ENCODE data around the gene ZC3HAV1L. TPM values are rescaled to one million over a fixed set of nuclear protein-coding genes. Genes with fewer than 3 reads are reported as not detected.

Gene ZC3HAV1L
- total RNA-seq, 1 donor from 2014 or later, result 12.3 TPM

- H3K9me3 Mint-ChIP-seq (ENCODE audit: unreplicated experiment), result peaks cover under 1% of the 10 kb centered on the region
- peak overlapping the region; percentile 93 for H3K4me2 ChIP-seq (ENCODE audit: low read length)
- no peak overlapping the region for H3K4me3 Mint-ChIP-seq (ENCODE audit: unreplicated experiment)
- no peak for DNase-seq (ENCODE audit: low read depth)
- peaks cover 21% of the 10 kb centered on the region for H4K20me1 ChIP-seq (ENCODE audit: insufficient read depth, low read length)
- H2AFZ ChIP-seq (ENCODE audit: low read depth, low read length), result no peak overlapping the region
- no peak overlapping the region for H3K27ac Mint-ChIP-seq (ENCODE audit: unreplicated experiment)
- no peaks in the 10 kb centered on the region for H3K9me3 ChIP-seq (ENCODE audit: insufficient read depth, low read depth, low read length)
- no peak overlapping the region for H3K9ac ChIP-seq (ENCODE audit: low read length)
- H3K79me2 ChIP-seq (ENCODE audit: insufficient read depth, low read length), result peaks cover 33% of the 10 kb centered on the region
- peaks cover 16% of the 10 kb centered on the region for H3K36me3 Mint-ChIP-seq (ENCODE audit: low read depth, unreplicated experiment)
- H3K4me1 Mint-ChIP-seq (ENCODE audit: low read depth, unreplicated experiment), result no peaks in the 10 kb centered on the region
- no peak overlapping the region for H3K4me3 ChIP-seq (ENCODE audit: insufficient read depth, low read depth, low read length)
- no peak overlapping the region for H3K27ac ChIP-seq (ENCODE audit: low read depth, low read length)
- H3K27me3 ChIP-seq (ENCODE audit: insufficient read depth, low read length), result no peaks in the 10 kb centered on the region
- H3K27me3 Mint-ChIP-seq (ENCODE audit: low read depth, unreplicated experiment), result peaks cover 11% of the 10 kb centered on the region
- TF ChIP-seq EZH2 (IDR thresholded peaks at IDR 0.05; ENCODE audit: insufficient read depth, low read length) (no peak), CTCF (IDR thresholded peaks at IDR 0.05; ENCODE audit: insufficient read depth, low read depth, low read length) (no peak)
- H3K4me1 ChIP-seq (ENCODE audit: insufficient read depth, low read length), result peaks cover 12% of the 10 kb centered on the region
- H3K36me3 ChIP-seq (ENCODE audit: insufficient read depth, low read length), result peaks cover 16% of the 10 kb centered on the region
- no peak for FAIRE-seq
These were observed 2.3 kb downstream of the ZC3HAV1L start for GRCh38 chr7:139033346-139034114.

DNA sequence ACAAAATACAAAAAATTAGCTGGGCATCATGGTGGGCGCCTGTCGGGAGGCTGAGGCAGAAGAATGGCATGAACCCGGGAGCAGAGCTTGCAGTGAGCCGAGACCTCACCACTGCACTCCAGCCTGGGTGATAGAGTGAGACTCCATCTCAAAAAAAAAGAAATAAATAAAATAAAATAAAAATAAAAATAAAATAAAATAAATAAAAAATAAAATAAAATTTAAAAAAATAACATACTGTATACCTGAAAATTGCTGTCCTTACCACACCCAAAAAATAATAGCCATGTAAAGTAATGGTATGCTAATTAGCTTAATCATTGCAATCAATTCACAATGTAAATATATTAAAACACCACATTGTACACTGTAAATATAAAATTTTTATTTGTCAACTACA, 3.4 kb downstream of the ZC3HAV1L start:
- FAIRE-seq (no peak), DNase-seq (ENCODE audit: low read depth) (no peak)
- Histone ChIP-seq H2AFZ (ENCODE audit: low read depth, low read length) (no peak overlapping the region), H3K27me3 (ENCODE audit: insufficient read depth, low read length) (no peaks in the 10 kb centered on the region), H3K27ac (ENCODE audit: low read depth, low read length) (no peak overlapping the region), H3K9ac (ENCODE audit: low read length) (no peak overlapping the region), H3K36me3 (ENCODE audit: insufficient read depth, low read length) (peaks cover 20% of the 10 kb centered on the region), H4K20me1 (ENCODE audit: insufficient read depth, low read length) (peaks cover 21% of the 10 kb centered on the region), H3K4me2 (ENCODE audit: low read length) (no peak overlapping the region), H3K79me2 (ENCODE audit: insufficient read depth, low read length) (peaks cover 33% of the 10 kb centered on the region), H3K4me3 (ENCODE audit: insufficient read depth, low read depth, low read length) (no peak overlapping the region), H3K4me1 (ENCODE audit: insufficient read depth, low read length) (peaks cover 12% of the 10 kb centered on the region), H3K9me3 (ENCODE audit: insufficient read depth, low read depth, low read length) (no peaks in the 10 kb centered on the region)
- no peaks in the 10 kb centered on the region for H3K9me3 Mint-ChIP-seq (ENCODE audit: unreplicated experiment)
- H3K4me3 Mint-ChIP-seq (ENCODE audit: unreplicated experiment), result no peak overlapping the region
- H3K4me1 Mint-ChIP-seq (ENCODE audit: low read depth, unreplicated experiment), result no peaks in the 10 kb centered on the region
- no peak overlapping the region for H3K27ac Mint-ChIP-seq (ENCODE audit: unreplicated experiment)
- peaks cover 14% of the 10 kb centered on the region for H3K36me3 Mint-ChIP-seq (ENCODE audit: low read depth, unreplicated experiment)
- TF ChIP-seq CTCF (IDR thresholded peaks at IDR 0.05; ENCODE audit: insufficient read depth, low read depth, low read length), result no peak
- no peak for TF ChIP-seq EZH2 (IDR thresholded peaks at IDR 0.05; ENCODE audit: insufficient read depth, low read length)
- H3K27me3 Mint-ChIP-seq (ENCODE audit: low read depth, unreplicated experiment), result peaks cover 6% of the 10 kb centered on the region

- Histone ChIP-seq H3K36me3 (ENCODE audit: insufficient read depth, low read length) (peaks cover 26% of the 10 kb centered on the region), H2AFZ (ENCODE audit: low read depth, low read length) (no peak overlapping the region)
- H3K36me3 Mint-ChIP-seq (ENCODE audit: low read depth, unreplicated experiment), result peaks cover 15% of the 10 kb centered on the region
These were observed 6.5 kb downstream of the ZC3HAV1L start for GRCh38 chr7:139029353-139029752.

More at GRCh38 chr7:139029353-139029752, 6.5 kb downstream of the ZC3HAV1L start:
- no peaks in the 10 kb centered on the region for H3K4me1 Mint-ChIP-seq (ENCODE audit: low read depth, unreplicated experiment)
- no peak for DNase-seq (ENCODE audit: low read depth)
- H3K9ac ChIP-seq (ENCODE audit: low read length), result no peak overlapping the region
- H3K79me2 ChIP-seq (ENCODE audit: insufficient read depth, low read length), result peaks cover 20% of the 10 kb centered on the region
- no peak for FAIRE-seq
- H3K4me2 ChIP-seq (ENCODE audit: low read length), result no peak overlapping the region
- H3K4me1 ChIP-seq (ENCODE audit: insufficient read depth, low read length), result peaks cover 5% of the 10 kb centered on the region
- no peaks in the 10 kb centered on the region for H3K9me3 ChIP-seq (ENCODE audit: insufficient read depth, low read depth, low read length)
- peaks cover 25% of the 10 kb centered on the region for H4K20me1 ChIP-seq (ENCODE audit: insufficient read depth, low read length)
- no peak for TF ChIP-seq CTCF (IDR thresholded peaks at IDR 0.05; ENCODE audit: insufficient read depth, low read depth, low read length)
- TF ChIP-seq EZH2 (IDR thresholded peaks at IDR 0.05; ENCODE audit: insufficient read depth, low read length), result no peak
- H3K27me3 Mint-ChIP-seq (ENCODE audit: low read depth, unreplicated experiment), result no peaks in the 10 kb centered on the region
- H3K27me3 ChIP-seq (ENCODE audit: insufficient read depth, low read length), result no peaks in the 10 kb centered on the region
- no peak overlapping the region for H3K27ac Mint-ChIP-seq (ENCODE audit: unreplicated experiment)
- H3K27ac ChIP-seq (ENCODE audit: low read depth, low read length), result no peak overlapping the region
- no peak overlapping the region for H3K4me3 ChIP-seq (ENCODE audit: insufficient read depth, low read depth, low read length)
- no peaks in the 10 kb centered on the region for H3K9me3 Mint-ChIP-seq (ENCODE audit: unreplicated experiment)
- no peak overlapping the region for H3K4me3 Mint-ChIP-seq (ENCODE audit: unreplicated experiment)
